ENCODE results near the gene NELL1.

GRCh38 chr11:21007297-21007696 lies 337.9 kb downstream of the NELL1 start:
- TF ChIP-seq EZH2 (IDR thresholded peaks at IDR 0.05; ENCODE audit: insufficient read depth, poor library complexity, severe bottlenecking) (no peak), EZH2phosphoT487 (IDR thresholded peaks at IDR 0.05; ENCODE audit: insufficient read depth, low read depth) (no peak)
